DMS114 treated with DMSO at 0.1 percent for 48 hours (cell line): ENCODE results near the gene IGF2R.

ENCODE experiments used
- DNase-seq: peaks from one replicate; lab custom pipeline; 2025; ENCODE audit not compliant: unreplicated experiment; lab: John Stamatoyannopoulos, UW

Gene IGF2R

GRCh38 chr6:160042014-160042773 lies 73.3 kb downstream of the IGF2R start:
- DNase-seq, result no peak

GRCh38 chr6:160042788-160043301 lies 74.0 kb downstream of the IGF2R start:
- DNase-seq, result no peak

GRCh38 chr6:160043784-160044183 lies 74.9 kb downstream of the IGF2R start:
- DNase-seq, result no peak

- DNase-seq, result no peak
Observed at GRCh38 chr6:160044687-160045086, 75.8 kb downstream of the IGF2R start.

- DNase-seq, result no peak
Observed at GRCh38 chr6:160048471-160048870, 79.6 kb downstream of the IGF2R start.

- DNase-seq, result no peak
Observed at GRCh38 chr6:160049346-160049745, 80.5 kb downstream of the IGF2R start.

- DNase-seq, result no peak
Observed at GRCh38 chr6:160050022-160050421, 81.1 kb downstream of the IGF2R start.

- DNase-seq, result no peak
Observed at GRCh38 chr6:160051390-160051789, 82.5 kb downstream of the IGF2R start.

GRCh38 chr6:160054271-160054670 lies 85.4 kb downstream of the IGF2R start:
- DNase-seq, result no peak

- DNase-seq, result no peak
Observed at GRCh38 chr6:160054913-160055312, 86.0 kb downstream of the IGF2R start.

- no peak for DNase-seq
Observed at GRCh38 chr6:160055378-160055777, 86.5 kb downstream of the IGF2R start.

GRCh38 chr6:160055813-160056212 lies 86.9 kb downstream of the IGF2R start:
- no peak for DNase-seq

- DNase-seq, result no peak
Observed at GRCh38 chr6:160057080-160057479, 88.2 kb downstream of the IGF2R start.

GRCh38 chr6:160058603-160059215 lies 89.8 kb downstream of the IGF2R start:
- DNase-seq, result no peak

- no peak for DNase-seq
Observed at GRCh38 chr6:160060221-160060620, 91.3 kb downstream of the IGF2R start.

GRCh38 chr6:160060920-160061447 lies 92.1 kb downstream of the IGF2R start:
- DNase-seq, result no peak

- DNase-seq, result no peak
Observed at GRCh38 chr6:160063771-160064413, 95.0 kb downstream of the IGF2R start.

- no peak for DNase-seq
Observed at GRCh38 chr6:160065200-160065599, 96.3 kb downstream of the IGF2R start.

- no peak for DNase-seq
Observed at GRCh38 chr6:160067564-160067963, 98.7 kb downstream of the IGF2R start.

GRCh38 chr6:160068346-160068745 lies 99.5 kb downstream of the IGF2R start:
- DNase-seq, result no peak

GRCh38 chr6:160069050-160069454 lies 100.2 kb downstream of the IGF2R start:
- DNase-seq, result no peak

- DNase-seq, result no peak
Observed at GRCh38 chr6:160069459-160069858, 100.6 kb downstream of the IGF2R start.
